GM12878 (cell line): ENCODE data around the gene NET1. TPM values are rescaled to one million over a fixed set of nuclear protein-coding genes. Genes with fewer than 3 reads are reported as not detected.
A peak's percentile ranks its signal among the peaks of the same experiment; 100 is the strongest.

Experiments used
- ATAC-seq: fragments of 200-7000 bp; cut with Tn5 transposase; 3 replicates; pipeline ENCODE4 v1.9.1; 2020; ENCODE audit warnings: mild to moderate bottlenecking, moderate library complexity
- BruUV-seq: library from RNA; stranded (reverse); fragments of 400-500 nt; replicated peaks from 2 replicates; lab custom pipeline; 2021; lab: Mats Ljungman, UMichigan
- CTCF ChIA-PET: fragments of 300-600 bp; sonication (Branson Sonifier 250); formaldehyde crosslinking; extraction: SDS; loops from one replicate; lab custom pipeline; 2021; ENCODE audit warnings: inconsistent platforms; lab: Yijun Ruan, JAX
- POLR2A ChIA-PET: fragments of 350-600 bp; formaldehyde crosslinking; extraction: SDS; loops from one replicate; lab custom pipeline; 2021; ENCODE audit warnings: inconsistent platforms; lab: Charles Lee
- RAD21 ChIA-PET: fragments of 300-600 bp; sonication (Branson Sonifier 250); formaldehyde crosslinking; loops from one replicate; lab custom pipeline; 2023; ENCODE audit warnings: antibody characterized with exemption; ENCODE audit not compliant: unreplicated experiment; lab: Charles Lee
- SMC1A ChIA-PET: fragments of 300-600 bp; sonication (Branson Sonifier 250); formaldehyde crosslinking; loops from one replicate; lab custom pipeline; 2023; ENCODE audit not compliant: unreplicated experiment, uncharacterized antibody; lab: Charles Lee
- DNase-seq: peaks from one replicate; pipeline ENCODE4 v3.0.0-alpha.2; 2011; ENCODE audit warnings: low read depth, low spot score
- FAIRE-seq: peaks from 3 replicates; lab custom pipeline; 2011; peaks lifted over from hg19 to GRCh38; lab: Jason Lieb, UNC
- H2AFZ ChIP-seq: 2 replicates; pipeline ENCODE4 v1.6.0; 2011; ENCODE audit warnings: low read depth, low read length, control low read depth; ENCODE audit not compliant: control insufficient read depth
- H3K27ac ChIP-seq: 2 replicates; pipeline ENCODE4 v1.5.1; 2011; ENCODE audit warnings: control low read depth; ENCODE audit not compliant: control insufficient read depth, insufficient read depth
- H3K27me3 ChIP-seq, 2 experiments: replicated peaks in 1 of 2; 2 replicates each; pipeline versions ENCODE4 v1.6.0 to v1.6.1; 2011; ENCODE audit warnings: low read length in 1 of 2; ENCODE audit not compliant: control insufficient read depth in 2 of 2, insufficient read depth in 2 of 2
- H3K36me3 ChIP-seq, 2 experiments: 2 replicates each; pipeline ENCODE4 v1.5.1; 2011; ENCODE audit warnings: low read length in 1 of 2; ENCODE audit not compliant: control insufficient read depth in 2 of 2, insufficient read depth in 2 of 2
- H3K4me1 ChIP-seq: 2 replicates; pipeline ENCODE4 v1.6.1; 2011; ENCODE audit warnings: mild to moderate bottlenecking, low read length, moderate library complexity, mixed read lengths; ENCODE audit not compliant: control insufficient read depth, insufficient read depth
- H3K4me2 ChIP-seq: 2 replicates; pipeline ENCODE4 v1.6.0; 2011; ENCODE audit warnings: control low read depth; ENCODE audit not compliant: control insufficient read depth, insufficient read depth
- H3K4me3 ChIP-seq: fragments of 200-600 bp; sonication (generic); 2 replicates; pipeline ENCODE4 v1.5.1; 2016
- H3K79me2 ChIP-seq: 2 replicates; pipeline ENCODE4 v1.6.0; 2011; ENCODE audit warnings: low read length; ENCODE audit not compliant: control insufficient read depth, insufficient read depth
- H3K9ac ChIP-seq: 2 replicates; pipeline ENCODE4 v1.8.0; 2011; ENCODE audit warnings: low read length, control low read depth, mixed read lengths; ENCODE audit not compliant: control insufficient read depth, insufficient read depth
- H3K9me3 ChIP-seq: replicated peaks from 3 replicates; pipeline ENCODE4 v1.5.1; 2011; ENCODE audit warnings: mild to moderate bottlenecking, low read length; ENCODE audit not compliant: control insufficient read depth, insufficient read depth
- H4K20me1 ChIP-seq: 2 replicates; pipeline ENCODE4 v1.6.0; 2011; ENCODE audit not compliant: control insufficient read depth, insufficient read depth
- NBN ChIP-seq: fragments of 450-650 bp; IDR thresholded peaks from 2 replicates; pipeline ENCODE4 v1.6.1; 2016
- POLR2A ChIP-seq: IDR thresholded peaks from 2 replicates; pipeline ENCODE4 v1.6.1; 2011; ENCODE audit warnings: low read depth, mild to moderate bottlenecking, low read length
- RELA ChIP-seq: fragments of 450-650 bp; IDR thresholded peaks from 2 replicates; pipeline ENCODE4 v1.8.0; 2014; ENCODE audit warnings: borderline replicate concordance; ENCODE audit not compliant: partially characterized antibody
- SPI1 ChIP-seq: IDR thresholded peaks from 2 replicates; pipeline ENCODE4 v1.6.1; 2011; ENCODE audit warnings: low read depth, mild to moderate bottlenecking, low read length, moderate library complexity, borderline replicate concordance; ENCODE audit not compliant: insufficient read depth
- TAF1 ChIP-seq: IDR thresholded peaks from 2 replicates; pipeline ENCODE4 v1.6.1; 2011; ENCODE audit warnings: mild to moderate bottlenecking, low read depth, low read length, borderline replicate concordance
- TCF12 ChIP-seq: IDR thresholded peaks from 2 replicates; pipeline ENCODE4 v1.6.1; 2011; ENCODE audit warnings: low read depth, mild to moderate bottlenecking, low read length
- WGBS: methylation state at CpG from one replicate; pipeline ENCODE4 v1.1.6; 2016; ENCODE audit warnings: low lambda C conversion rate; ENCODE audit not compliant: insufficient replicate concordance, insufficient coverage; ENCODE audit errors: missing lambda C conversion rate; 5-methylcytosine and 5-hydroxymethylcytosine counted together
- in situ Hi-C: fragments of 300-500 bp; cut with MboI; formaldehyde crosslinking; loops from 9 replicates; pipeline ENCODE4 v1.14.3; 2018; ENCODE audit warnings: mixed read lengths
- intact Hi-C: fragments of 100-400 bp; cut with micrococcal nuclease; formaldehyde crosslinking; loops from one replicate; pipeline ENCODE4 v1.14.2; 2022; ENCODE audit not compliant: unreplicated experiment
- polyA plus RNA-seq, 11 experiments: library from polyadenylated mRNA; depleted of rRNA in 4 of 11; unstranded in 6 of 11; stranded (reverse) in 5 of 11; fragments of >200 nt; fragmentation: Nextera tagmentation in 4 of 11; fragmentation: Illumina TruSeq in 1 of 11; extraction: Ambion mirVana in 4 of 11; extraction: Trizol in 1 of 11; gene quantifications; 1 replicate in 1 of 11; 2 replicates in 10 of 11; pipeline versions ENCODE4 v1.2.1 to v1.2.3, GENCODE V29; 2011 to 2016; ENCODE audit warnings: inconsistent platforms in 2 of 11, missing spikeins in 2 of 11, low read depth in 1 of 11
- total RNA-seq, 4 experiments: library from RNA; depleted of rRNA in 3 of 4; stranded (reverse); fragments of >200 nt in 3 of 4; fragmentation: Illumina TruSeq in 1 of 4; extraction: Trizol in 1 of 4; gene quantifications; 2 replicates each; pipeline versions ENCODE4 v1.2.1 to v1.2.3, GENCODE V29; 2013 to 2021
- TF ChIP-seq, protein P1 (sequence below): IDR thresholded peaks from 2 replicates; pipeline ENCODE4 v1.6.1; 2011; ENCODE audit warnings: borderline replicate concordance, low read depth, mild to moderate bottlenecking, moderate library complexity, mixed read lengths, low read length; ENCODE audit not compliant: insufficient read depth; ENCODE audit errors: extremely low read length
- TF ChIP-seq, protein P2 (sequence below): IDR thresholded peaks from 2 replicates; pipeline ENCODE4 v1.6.1; 2011; ENCODE audit warnings: low read depth, mild to moderate bottlenecking, low read length, moderate library complexity, borderline replicate concordance; ENCODE audit errors: extremely low read depth

The NET1 gene
- total and polyA plus RNA-seq, 10 of the 15 experiments (the other 5 are each of a cell fraction or from before 2014, with no cell fraction given) = 6.5 to 22.7 (median 18.4) TPM

DNA sequence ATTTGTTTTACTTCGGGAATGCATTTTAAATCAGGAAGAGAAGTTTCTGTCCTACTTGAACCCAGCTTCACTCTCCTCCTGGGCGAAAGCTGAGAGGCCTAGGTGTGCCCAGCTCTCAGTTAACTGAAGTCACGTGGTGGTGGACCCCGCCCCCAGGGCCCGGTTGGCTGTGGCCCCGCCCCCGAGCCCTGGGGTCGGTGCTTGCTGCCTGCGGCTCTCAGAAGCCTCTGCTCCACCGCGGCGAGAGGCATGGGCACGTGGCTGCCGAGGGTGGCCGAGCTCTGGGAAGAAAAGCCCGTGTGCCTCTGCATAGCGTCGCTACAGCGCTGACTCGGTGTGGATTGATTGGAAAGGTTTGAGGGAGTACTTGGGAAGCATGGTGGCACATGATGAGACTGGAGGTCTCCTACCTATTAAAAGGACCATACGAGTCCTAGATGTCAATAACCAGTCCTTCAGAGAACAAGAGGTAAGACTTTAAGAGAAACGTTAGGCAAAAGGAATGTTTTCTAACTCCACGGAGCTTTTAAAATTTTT is 34.1 kb downstream of the NET1 start:
- Histone ChIP-seq H3K4me3 (peak overlapping the region; percentile 18; the same call in 1 of the 2 replicates), H4K20me1 (no peaks in the 10 kb centered on the region), H3K27ac (no peak overlapping the region), H2AFZ (no peak overlapping the region), H3K9me3 (no peaks in the 10 kb centered on the region), H3K36me3 (peaks cover 0 to 3% of the 10 kb centered on the region in 2 experiments; a peak in 2 of 4 replicates), H3K27me3 (no peaks in the 10 kb centered on the region), H3K9ac (no peak overlapping the region), H3K4me1 (peaks cover 42% of the 10 kb centered on the region), H3K79me2 (no peaks in the 10 kb centered on the region; the same call in 1 of the 2 replicates), H3K4me2 (peak overlapping the region; percentile 62)
- FAIRE-seq (no peak), ATAC-seq (no peak), DNase-seq (no peak)
- intact Hi-C loops (loop anchor here (10.0 kb wide), 1 partner anchor 418 kb away; no protein-coding TSS in a partner anchor), in situ Hi-C loops (no loop called here)
- TF ChIP-seq SPI1 (no peak), NBN (no peak), TCF12 (peak; percentile 41; the same call in 1 of the 2 replicates), TAF1 (peak; percentile 89; the same call in 1 of the 2 replicates), RELA (no peak), POLR2A (peak; percentile 87)
- TF ChIP-seq, protein P1, sequence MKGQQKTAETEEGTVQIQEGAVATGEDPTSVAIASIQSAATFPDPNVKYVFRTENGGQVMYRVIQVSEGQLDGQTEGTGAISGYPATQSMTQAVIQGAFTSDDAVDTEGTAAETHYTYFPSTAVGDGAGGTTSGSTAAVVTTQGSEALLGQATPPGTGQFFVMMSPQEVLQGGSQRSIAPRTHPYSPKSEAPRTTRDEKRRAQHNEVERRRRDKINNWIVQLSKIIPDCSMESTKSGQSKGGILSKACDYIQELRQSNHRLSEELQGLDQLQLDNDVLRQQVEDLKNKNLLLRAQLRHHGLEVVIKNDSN = peak; percentile 76
- TF ChIP-seq, protein P2, sequence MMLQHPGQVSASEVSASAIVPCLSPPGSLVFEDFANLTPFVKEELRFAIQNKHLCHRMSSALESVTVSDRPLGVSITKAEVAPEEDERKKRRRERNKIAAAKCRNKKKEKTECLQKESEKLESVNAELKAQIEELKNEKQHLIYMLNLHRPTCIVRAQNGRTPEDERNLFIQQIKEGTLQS = 0 out of 2 replicates have a peak, but pooled peaks have one; percentile 28
- ChIA-PET SMC1A (interaction anchor here (0.6 to 0.8 kb wide), 2 partner anchors 177 to 266 kb away, joined by 3 read pairs; no protein-coding TSS in a partner anchor), POLR2A (interaction anchor here (1.2 kb wide), 1 partner anchor 20 kb away, joined by 3 read pairs; no protein-coding TSS in a partner anchor), CTCF (interaction anchor here (0.6 to 18.0 kb wide), 6 partner anchors 12 to 640 kb away, joined by 3 to 535 read pairs (median 6); no protein-coding TSS in a partner anchor), RAD21 (interaction anchor here (11.0 kb wide), 1 partner anchor 176 kb away, joined by 136 read pairs; no protein-coding TSS in a partner anchor)
- 25% methylated on average over 23 of the region's 23 CpGs for WGBS
- BruUV-seq = no TSS peak
